Stimulated activated naive B cell treated with anti-CD40 and anti-IgM and Interleukin-4, amounts not matched to agents 10 μg/mL and 1 μg/mL and 100 μg/mL, for 72 hours (primary cell): ENCODE data around the gene WDR86.
A peak's percentile ranks its signal among the peaks of the same experiment; 100 is the strongest.

Source experiments
- ATAC-seq, 2 donors: fragments of 150-1000 bp; cut with Tn5 transposase; replicated peaks; 2 replicates each; pipeline ENCODE4 v1.10.0; 2021; ENCODE audit warnings: moderate library complexity in 1 of 2
- DNase-seq: peaks from one replicate; pipeline ENCODE4 v3.0.0; 2021
- H3K27ac Mint-ChIP-seq: one replicate; pipeline ENCODE4 v1.8.0; 2022; ENCODE audit warnings: mild to moderate bottlenecking, mixed read lengths
- H3K27me3 Mint-ChIP-seq, 2 donors: one replicate each; pipeline ENCODE4 v1.8.0; 2022; ENCODE audit warnings: mixed read lengths in 2 of 2
- H3K36me3 Mint-ChIP-seq, 2 donors: one replicate each; pipeline ENCODE4 v1.8.0; 2022; ENCODE audit warnings: mixed read lengths in 2 of 2, mild to moderate bottlenecking in 1 of 2
- H3K4me1 Mint-ChIP-seq, 2 donors: one replicate each; pipeline ENCODE4 v1.8.0; 2022; ENCODE audit warnings: mixed read lengths in 2 of 2, mild to moderate bottlenecking in 1 of 2
- H3K4me3 Mint-ChIP-seq, 2 donors: one replicate each; pipeline ENCODE4 v1.8.0; 2022; ENCODE audit warnings: mild to moderate bottlenecking in 2 of 2, mixed read lengths in 2 of 2, moderate library complexity in 1 of 2
- H3K9me3 Mint-ChIP-seq, 2 donors: one replicate each; pipeline ENCODE4 v1.8.0; 2022; ENCODE audit warnings: mixed read lengths in 2 of 2, mild to moderate bottlenecking in 1 of 2

The WDR86 gene

DNA sequence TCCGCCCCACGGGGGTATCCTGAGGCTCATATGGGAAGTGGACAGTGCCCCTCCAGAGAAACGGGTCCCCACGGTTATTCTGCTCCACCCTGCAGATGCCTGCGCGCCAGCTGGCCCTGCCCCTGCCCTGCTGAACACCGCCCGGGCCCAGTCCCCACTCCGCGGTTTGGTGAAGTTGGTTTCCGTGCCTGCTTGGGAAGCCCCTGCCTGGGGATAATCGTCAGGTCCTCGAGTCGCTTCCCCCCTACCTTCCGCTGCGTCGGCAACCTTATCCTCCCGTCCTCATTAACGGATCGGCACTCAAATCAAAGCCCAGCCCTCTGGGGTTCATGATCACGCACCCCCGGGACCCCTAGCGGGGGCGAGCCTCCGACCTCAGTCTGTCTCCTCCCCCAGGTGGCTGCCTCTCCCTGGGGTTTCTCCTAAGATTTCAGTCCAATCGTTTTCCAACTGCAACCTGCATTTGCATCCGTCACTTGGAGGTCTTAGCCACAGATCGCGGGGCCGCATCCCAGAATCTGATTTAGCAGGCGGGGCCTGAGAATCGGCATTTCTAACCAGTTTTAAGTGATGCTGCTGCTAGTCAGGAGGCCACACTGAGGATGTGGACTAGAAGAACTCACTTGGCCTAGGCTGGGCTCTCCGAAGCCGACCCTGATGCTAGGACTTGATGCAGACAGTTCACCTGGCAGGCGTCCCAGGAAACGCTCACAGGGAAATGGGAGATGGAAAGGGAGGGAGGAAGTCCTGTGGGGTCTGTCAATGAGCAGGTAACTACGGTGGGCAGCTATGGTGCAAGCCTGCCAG, 27.6 kb downstream of the WDR86 start:
- peak overlapping the region; percentile 74 to 80 for H3K4me3 Mint-ChIP-seq
- H3K4me1 Mint-ChIP-seq, result peaks cover 14 to 25% of the 10 kb centered on the region in 2 donors
- DNase-seq (peak; percentile 20), ATAC-seq (peak; percentile 25 to 45)
- H3K9me3 Mint-ChIP-seq, result no peaks in the 10 kb centered on the region
- H3K27me3 Mint-ChIP-seq, result peaks cover 7 to 13% of the 10 kb centered on the region in 2 donors
- peak overlapping the region; percentile 75 for H3K27ac Mint-ChIP-seq
- H3K36me3 Mint-ChIP-seq, result peaks cover 14 to 27% of the 10 kb centered on the region in 2 donors

DNA sequence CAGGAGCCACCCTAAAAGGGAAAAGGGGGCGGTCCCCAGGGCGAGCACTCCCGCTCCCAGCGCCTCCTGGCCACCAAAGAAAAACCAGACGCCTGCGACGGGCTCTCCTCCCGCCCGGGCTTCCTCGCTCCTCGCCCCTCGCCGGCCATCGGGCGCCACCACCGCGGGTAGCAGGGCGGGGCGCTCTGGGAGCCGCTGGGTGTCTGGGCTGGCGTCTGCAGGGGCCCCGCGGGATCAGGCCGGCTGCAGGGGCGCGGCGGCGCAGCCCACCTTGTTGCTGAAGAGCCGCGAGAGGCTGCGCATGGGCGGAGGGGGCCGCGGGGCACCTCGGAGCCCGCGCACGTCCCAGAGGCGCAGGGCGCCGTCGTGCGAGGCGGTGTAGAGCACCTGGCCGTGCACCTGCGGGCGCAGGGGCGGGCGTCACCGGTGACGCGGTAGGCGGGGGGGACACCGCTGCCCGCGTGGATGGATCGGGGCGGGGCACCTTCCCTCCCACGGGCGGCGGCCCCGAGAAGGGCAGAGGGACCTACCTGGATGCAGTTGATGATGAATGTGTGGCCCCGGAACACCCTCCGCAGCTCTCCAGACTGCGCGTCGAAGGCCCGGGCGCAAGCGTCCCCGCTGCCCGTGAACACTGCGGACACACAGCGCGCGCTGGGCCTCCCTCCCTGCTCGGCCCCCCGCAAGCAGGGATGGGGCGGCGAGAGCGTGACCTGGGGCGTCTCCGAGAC, 28.3 kb downstream of the WDR86 start:
- Mint-ChIP-seq H3K27me3 (peaks cover 7 to 13% of the 10 kb centered on the region in 2 donors), H3K36me3 (peaks cover 14 to 30% of the 10 kb centered on the region in 2 donors), H3K4me3 (peak overlapping the region; percentile 75 to 80), H3K9me3 (no peaks in the 10 kb centered on the region), H3K27ac (no peak overlapping the region), H3K4me1 (peaks cover 14 to 25% of the 10 kb centered on the region in 2 donors)
- DNase-seq (peak; percentile 34), ATAC-seq (peak; percentile 73)

DNA sequence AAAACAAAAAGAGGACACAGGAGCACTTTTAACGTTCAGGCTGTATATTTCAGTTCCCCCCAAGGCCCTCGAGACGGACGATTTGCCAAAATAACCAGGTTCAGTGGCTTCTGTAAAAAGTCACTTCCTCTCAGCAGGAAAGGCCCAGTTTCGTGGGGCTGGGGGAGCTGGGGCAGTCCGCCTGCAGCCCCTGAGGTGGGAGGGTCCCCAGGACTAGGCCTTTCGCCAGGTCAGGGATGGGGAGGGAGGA, 28.8 kb downstream of the WDR86 start:
- Mint-ChIP-seq H3K9me3 (no peaks in the 10 kb centered on the region), H3K27ac (peak overlapping the region; percentile 81), H3K27me3 (peaks cover 7 to 13% of the 10 kb centered on the region in 2 donors), H3K36me3 (peaks cover 17 to 35% of the 10 kb centered on the region in 2 donors), H3K4me3 (peak overlapping the region; percentile 75 to 80), H3K4me1 (peaks cover 14 to 25% of the 10 kb centered on the region in 2 donors)
- ATAC-seq (peak; percentile 67 to 74), DNase-seq (peak; percentile 17)

DNA sequence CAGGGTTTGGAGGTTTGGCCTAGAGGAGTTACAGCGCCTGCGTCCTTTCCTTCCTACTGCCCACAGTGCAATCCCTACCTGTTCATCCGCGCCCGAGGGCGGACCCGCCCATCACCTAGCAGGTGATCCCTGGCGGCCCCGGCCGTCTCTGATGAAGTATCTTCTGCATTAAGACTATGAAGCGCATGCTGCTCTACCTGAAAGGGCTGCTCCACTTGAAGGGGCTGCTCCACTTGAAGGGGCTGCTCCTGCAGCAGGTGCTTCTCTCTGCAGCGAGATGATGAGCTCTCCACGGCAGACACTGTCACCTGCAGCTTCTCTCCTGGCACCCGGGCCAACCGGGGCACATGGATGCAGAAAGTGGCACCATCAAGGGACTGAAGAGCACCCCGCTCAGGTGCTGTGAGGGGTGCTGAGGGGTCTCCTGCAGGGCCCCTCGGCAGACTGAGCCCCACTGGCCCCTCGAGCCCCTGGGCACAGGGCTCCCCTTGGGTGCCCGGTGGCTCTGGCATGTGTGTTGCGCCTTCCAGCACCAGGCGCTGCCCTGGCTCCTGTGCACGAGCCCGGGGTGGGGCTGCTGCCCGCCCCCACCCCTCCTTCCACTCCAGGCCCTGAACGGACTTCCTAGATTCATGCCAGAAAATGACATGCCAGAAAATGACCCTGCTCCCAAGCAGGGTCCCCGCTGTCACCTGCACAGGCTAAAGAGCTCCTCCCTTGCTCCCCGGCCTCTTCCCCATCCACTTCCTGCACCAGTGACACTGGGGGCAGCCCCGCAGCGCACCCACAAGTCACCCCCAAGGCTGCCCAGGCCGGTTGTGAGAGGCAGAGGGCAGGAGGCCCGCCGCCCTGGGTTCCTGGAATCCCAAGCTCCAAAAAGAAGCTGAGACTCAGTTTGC, 29.4 kb downstream of the WDR86 start:
- H3K27ac Mint-ChIP-seq, result peak overlapping the region; percentile 81
- peaks cover 7 to 13% of the 10 kb centered on the region in 2 donors for H3K27me3 Mint-ChIP-seq

DNA sequence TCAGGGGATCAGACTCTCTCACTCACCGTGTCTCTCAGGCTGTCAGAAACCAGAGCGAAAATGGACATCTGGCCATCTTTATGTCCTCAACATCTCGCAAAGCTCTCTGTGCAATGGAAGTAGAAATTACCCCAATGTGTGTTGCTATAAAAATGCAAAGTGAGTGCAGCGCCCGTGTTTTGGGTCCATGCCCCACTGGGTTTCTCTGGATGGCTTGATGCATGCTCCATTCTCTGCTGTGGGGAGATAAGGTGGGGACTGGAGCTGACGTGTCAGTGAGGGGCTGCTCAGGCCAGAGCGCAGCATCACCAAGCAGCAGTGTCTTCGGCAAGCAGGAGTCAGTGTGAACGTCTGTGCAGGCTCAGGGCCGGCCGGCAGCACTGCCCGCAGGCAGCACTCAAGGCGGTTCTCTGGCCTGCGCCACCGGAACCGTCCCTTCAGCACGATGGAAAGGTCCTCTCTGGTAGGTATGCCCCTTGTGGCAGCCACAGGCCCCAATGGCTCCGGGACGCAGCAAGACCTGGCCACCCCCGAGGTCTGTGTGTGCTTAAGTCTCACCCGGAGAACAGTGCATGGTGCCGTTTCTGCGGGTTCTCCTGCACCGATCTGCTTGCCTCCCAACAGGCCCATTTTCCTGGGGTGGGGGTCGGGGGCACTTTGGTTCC, 30.2 kb downstream of the WDR86 start:
- ATAC-seq (no peak), DNase-seq (no peak)
- peaks cover 7 to 13% of the 10 kb centered on the region in 2 donors for H3K27me3 Mint-ChIP-seq
- peak overlapping the region; percentile 14 for H3K27ac Mint-ChIP-seq
- H3K4me3 Mint-ChIP-seq, result no peak overlapping the region
- peaks cover 23 to 40% of the 10 kb centered on the region in 2 donors for H3K36me3 Mint-ChIP-seq
- H3K4me1 Mint-ChIP-seq, result peaks cover 14 to 25% of the 10 kb centered on the region in 2 donors
- H3K9me3 Mint-ChIP-seq, result no peaks in the 10 kb centered on the region

More for the DNA sequence above, 29.4 kb downstream of the WDR86 start:
- ATAC-seq (peak; percentile 40 to 42), DNase-seq (no peak)
- Mint-ChIP-seq H3K9me3 (no peaks in the 10 kb centered on the region), H3K36me3 (peaks cover 22 to 39% of the 10 kb centered on the region in 2 donors), H3K4me1 (peaks cover 14 to 25% of the 10 kb centered on the region in 2 donors), H3K4me3 (peak overlapping the region; percentile 75 to 80)

DNA sequence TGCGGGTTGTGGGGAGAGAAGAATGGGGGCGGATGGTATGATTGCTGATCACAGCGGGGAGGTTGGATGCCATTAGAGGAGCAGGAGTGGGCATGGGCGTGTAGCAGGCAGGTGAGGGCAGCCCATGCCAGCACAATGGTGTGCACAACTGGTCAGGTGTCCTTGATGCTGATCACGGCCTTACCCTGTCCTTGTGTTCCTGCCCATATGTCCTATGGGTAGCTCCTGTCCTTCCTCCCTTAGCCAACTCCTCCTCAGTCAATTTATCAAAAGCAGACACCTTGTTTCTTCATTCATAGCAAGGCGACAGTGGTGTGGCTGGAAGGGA, 30.7 kb downstream of the WDR86 start:
- ATAC-seq (no peak), DNase-seq (no peak)
- no peaks in the 10 kb centered on the region for H3K9me3 Mint-ChIP-seq
- H3K27me3 Mint-ChIP-seq, result peaks cover 7 to 11% of the 10 kb centered on the region in 2 donors
- H3K36me3 Mint-ChIP-seq, result peaks cover 23 to 42% of the 10 kb centered on the region in 2 donors
- no peak overlapping the region for H3K4me3 Mint-ChIP-seq
- H3K4me1 Mint-ChIP-seq, result peaks cover 14 to 25% of the 10 kb centered on the region in 2 donors
- peak overlapping the region; percentile 14 for H3K27ac Mint-ChIP-seq

DNA sequence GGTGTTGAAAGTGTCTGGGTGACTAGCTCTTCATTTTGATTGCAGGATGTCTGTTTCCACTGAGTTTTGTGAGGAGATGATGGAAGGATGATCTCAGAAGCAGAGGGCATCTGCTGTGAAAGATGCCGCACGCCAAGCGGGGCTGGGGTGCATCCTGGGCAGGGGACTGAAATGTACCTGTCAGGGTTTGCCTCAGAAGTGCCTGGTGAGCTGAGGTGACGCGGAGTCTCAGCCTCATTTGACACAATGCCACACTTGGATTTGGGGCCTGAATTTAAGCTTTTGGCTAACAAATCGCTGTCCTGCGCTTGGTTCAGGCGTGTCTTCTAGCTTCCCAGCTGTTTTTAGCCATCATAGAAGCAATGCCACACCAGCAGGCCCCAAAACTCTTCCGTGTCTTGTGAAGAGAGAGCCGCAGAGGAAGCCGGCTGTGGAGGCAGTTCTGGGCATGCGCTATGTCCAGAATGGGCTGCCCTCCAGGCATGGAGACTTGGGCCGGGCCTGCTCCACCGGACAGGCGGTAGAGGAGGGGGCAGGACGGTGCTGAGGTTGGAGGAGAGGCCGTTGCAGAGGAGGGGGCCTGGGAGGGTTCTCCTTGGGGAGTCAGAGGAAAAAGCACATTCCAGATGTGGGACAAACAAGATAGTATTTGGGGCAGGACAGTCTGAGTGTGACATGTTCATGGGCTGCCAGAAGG, 31.2 kb downstream of the WDR86 start:
- DNase-seq, result no peak
- no peak for ATAC-seq
- Mint-ChIP-seq H3K27me3 (peaks cover 7% of the 10 kb centered on the region in 2 donors), H3K27ac (peak overlapping the region; percentile 60), H3K4me1 (peaks cover 14 to 25% of the 10 kb centered on the region in 2 donors), H3K36me3 (peaks cover 23 to 42% of the 10 kb centered on the region in 2 donors), H3K9me3 (no peaks in the 10 kb centered on the region), H3K4me3 (no peak overlapping the region)

DNA sequence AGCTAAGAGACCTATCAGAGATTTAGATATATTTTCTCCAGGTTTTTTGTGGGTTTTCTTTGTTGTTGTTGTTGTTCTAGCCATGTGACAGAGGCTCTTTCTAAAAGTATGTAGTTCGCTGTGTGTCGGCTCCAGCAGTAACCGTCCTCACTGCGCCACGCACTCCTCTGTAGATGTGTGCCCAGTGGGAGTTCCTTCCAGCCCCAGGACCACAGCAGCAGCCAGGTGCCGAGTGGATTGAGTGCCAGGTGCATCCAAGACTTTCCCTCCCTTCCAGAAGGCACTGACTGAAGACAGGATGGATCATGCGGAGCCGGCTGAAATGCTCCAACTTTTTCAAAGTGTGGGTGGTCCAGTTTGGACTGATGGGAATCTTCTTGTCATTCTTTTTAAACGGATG, 31.8 kb downstream of the WDR86 start:
- peaks cover 7% of the 10 kb centered on the region in 2 donors for H3K27me3 Mint-ChIP-seq
- peaks cover 14 to 25% of the 10 kb centered on the region in 2 donors for H3K4me1 Mint-ChIP-seq
- no peak for ATAC-seq
- H3K4me3 Mint-ChIP-seq, result no peak overlapping the region
- peaks cover 23 to 43% of the 10 kb centered on the region in 2 donors for H3K36me3 Mint-ChIP-seq
- no peak overlapping the region for H3K27ac Mint-ChIP-seq
- no peak for DNase-seq
- no peaks in the 10 kb centered on the region for H3K9me3 Mint-ChIP-seq

DNA sequence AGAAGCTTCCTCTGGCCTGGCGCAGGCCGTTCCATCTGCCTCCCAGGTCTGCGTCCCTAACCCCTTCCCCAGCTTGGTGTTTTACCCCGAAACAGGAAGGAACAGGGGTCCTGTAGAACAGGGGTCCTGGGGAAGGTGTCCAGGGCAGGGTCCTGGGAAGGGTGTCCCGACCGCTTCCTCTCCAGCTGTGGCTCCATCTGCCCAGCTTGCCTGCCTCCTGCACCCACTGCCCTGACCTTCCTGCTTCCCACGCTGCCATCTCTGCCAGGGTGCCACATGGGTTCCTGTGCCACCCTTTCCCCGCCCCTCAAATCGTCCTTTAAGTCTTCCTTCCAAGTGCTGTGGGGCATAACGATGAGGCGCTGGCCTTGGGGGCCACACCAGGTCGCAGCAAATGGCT, 32.4 kb downstream of the WDR86 start:
- H3K9me3 Mint-ChIP-seq, result no peaks in the 10 kb centered on the region
- peaks cover 4 to 5% of the 10 kb centered on the region in 2 donors for H3K27me3 Mint-ChIP-seq
- no peak overlapping the region for H3K27ac Mint-ChIP-seq
- ATAC-seq (no peak), DNase-seq (no peak)
- peaks cover 12 to 21% of the 10 kb centered on the region in 2 donors for H3K4me1 Mint-ChIP-seq
- peaks cover 26 to 49% of the 10 kb centered on the region in 2 donors for H3K36me3 Mint-ChIP-seq
- no peak overlapping the region for H3K4me3 Mint-ChIP-seq

DNA sequence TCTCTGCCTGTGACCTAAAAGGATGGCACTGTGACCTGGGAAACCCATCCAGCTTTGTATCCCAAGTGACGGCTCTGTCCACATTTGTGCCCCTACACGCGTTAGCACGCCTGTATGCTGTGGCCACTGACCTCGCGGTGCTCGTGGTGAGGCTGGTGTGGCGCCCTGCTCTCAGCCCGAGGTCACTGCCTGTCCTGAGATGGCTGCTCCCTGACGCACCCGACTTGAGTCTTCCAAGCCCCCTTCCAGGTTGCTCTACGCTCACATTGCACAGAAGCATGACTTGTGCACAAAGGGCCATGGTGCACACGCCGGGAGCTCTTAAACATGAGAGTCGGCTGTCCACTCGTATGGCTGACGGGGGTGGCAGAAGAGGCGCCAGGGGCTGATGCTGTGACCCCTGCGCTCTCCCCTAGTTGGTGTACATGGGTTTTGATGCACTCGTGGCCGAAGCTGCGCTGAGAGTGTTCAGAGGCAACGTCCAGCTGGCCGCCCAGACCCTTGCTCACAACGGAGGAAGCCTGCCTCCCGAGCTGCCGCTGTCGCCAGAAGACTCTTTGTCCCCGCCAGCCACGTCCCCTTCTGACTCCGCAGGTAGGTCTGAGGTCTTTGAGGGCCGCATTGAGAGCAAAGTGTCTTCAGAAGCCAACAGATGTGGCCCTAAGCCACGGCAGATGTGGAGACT, 33.5 kb downstream of the WDR86 start:
- DNase-seq (no peak), ATAC-seq (no peak)
- H3K27ac Mint-ChIP-seq, result no peak overlapping the region
- H3K36me3 Mint-ChIP-seq, result peaks cover 28 to 53% of the 10 kb centered on the region in 2 donors
- H3K4me1 Mint-ChIP-seq, result peaks cover 8 to 13% of the 10 kb centered on the region in 2 donors
- no peaks in the 10 kb centered on the region for H3K27me3 Mint-ChIP-seq
- H3K9me3 Mint-ChIP-seq, result no peaks in the 10 kb centered on the region
- no peak overlapping the region for H3K4me3 Mint-ChIP-seq

DNA sequence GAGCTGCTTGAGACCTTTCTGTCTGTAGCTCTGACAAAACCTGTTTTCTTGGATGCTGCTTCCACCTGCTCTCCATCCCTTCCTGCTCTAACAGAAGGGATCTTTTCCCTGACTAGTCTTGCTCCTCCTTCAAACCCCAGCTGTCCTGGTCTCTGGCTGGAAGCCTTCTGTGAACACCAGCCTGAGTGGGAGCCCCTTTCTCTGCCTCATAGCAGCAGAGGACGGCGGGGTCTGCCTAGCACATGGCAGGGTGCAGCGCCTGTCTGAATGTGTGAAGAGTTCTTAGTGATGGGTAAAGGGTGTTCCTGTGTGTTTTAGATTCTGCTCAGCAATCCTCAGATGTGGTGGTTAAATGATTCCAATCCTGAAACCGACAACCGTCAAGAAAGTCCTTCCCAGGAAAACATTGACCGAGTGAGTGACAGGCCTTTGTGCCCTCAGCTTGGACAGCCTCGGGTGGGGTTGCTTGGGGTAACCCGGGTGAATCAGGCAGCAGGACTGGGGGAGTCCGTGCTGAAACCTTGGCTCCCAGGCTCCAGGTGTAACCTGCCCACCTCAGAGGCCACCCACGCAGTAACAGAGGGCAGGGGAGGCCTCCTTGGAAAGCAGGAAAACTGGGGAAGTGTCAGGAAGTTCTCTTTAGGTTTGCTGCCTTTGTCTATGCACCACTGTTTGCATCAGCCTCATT, 34.2 kb downstream of the WDR86 start:
- no peak for ATAC-seq
- Mint-ChIP-seq H3K9me3 (no peaks in the 10 kb centered on the region), H3K36me3 (peaks cover 30 to 54% of the 10 kb centered on the region in 2 donors), H3K4me3 (no peak overlapping the region), H3K27ac (no peak overlapping the region), H3K27me3 (no peaks in the 10 kb centered on the region), H3K4me1 (peaks cover 3 to 8% of the 10 kb centered on the region in 2 donors)
- no peak for DNase-seq

DNA sequence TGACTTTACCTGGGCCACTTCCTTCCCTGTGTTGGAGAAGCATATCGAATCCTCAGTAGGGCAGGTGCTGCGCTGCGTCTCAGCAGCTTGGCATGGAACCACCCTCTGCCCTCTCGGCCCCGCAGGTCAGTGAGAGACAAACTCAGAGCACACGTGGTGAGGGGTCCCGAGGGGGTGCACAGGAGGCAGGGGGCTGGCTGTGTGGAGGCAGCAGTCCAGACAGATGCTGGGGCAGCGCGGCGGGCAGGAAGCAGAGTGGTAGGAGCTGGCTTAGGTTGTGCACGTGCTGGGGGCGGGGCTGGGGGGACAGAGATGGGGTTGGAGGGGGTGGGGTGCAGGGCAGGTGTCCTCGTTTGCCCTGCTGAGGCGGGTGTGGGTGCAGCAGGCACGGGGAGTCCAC, 35.1 kb downstream of the WDR86 start:
- Mint-ChIP-seq H3K4me3 (no peak overlapping the region), H3K27me3 (no peaks in the 10 kb centered on the region), H3K9me3 (no peaks in the 10 kb centered on the region), H3K4me1 (no peaks in the 10 kb centered on the region), H3K36me3 (peaks cover 31 to 58% of the 10 kb centered on the region in 2 donors), H3K27ac (no peak overlapping the region)
- DNase-seq, result no peak
- no peak for ATAC-seq
